Effector CD8-positive, alpha-beta T cell (primary cell): ENCODE measurements around the gene KRTAP5-6.
"Not testable (repeated sequence)": the region's sequence is repeated elsewhere in the genome, so short reads cannot be mapped to it uniquely, and the experiment has no call there.

Experiments
- DNase-seq: peaks from one replicate; lab custom pipeline; 2025; lab: John Stamatoyannopoulos, UW

Gene KRTAP5-6

GRCh38 chr11:1661454-1662269 lies 35.3 kb upstream of the KRTAP5-6 start:
- DNase-seq = not testable (repeated sequence)

GRCh38 chr11:1662699-1663283 lies 34.2 kb upstream of the KRTAP5-6 start:
- not testable (repeated sequence) for DNase-seq

GRCh38 chr11:1665313-1665712 lies 31.7 kb upstream of the KRTAP5-6 start:
- no peak for DNase-seq

- no peak for DNase-seq
Observed at GRCh38 chr11:1667121-1667850, 29.7 kb upstream of the KRTAP5-6 start.

DNA sequence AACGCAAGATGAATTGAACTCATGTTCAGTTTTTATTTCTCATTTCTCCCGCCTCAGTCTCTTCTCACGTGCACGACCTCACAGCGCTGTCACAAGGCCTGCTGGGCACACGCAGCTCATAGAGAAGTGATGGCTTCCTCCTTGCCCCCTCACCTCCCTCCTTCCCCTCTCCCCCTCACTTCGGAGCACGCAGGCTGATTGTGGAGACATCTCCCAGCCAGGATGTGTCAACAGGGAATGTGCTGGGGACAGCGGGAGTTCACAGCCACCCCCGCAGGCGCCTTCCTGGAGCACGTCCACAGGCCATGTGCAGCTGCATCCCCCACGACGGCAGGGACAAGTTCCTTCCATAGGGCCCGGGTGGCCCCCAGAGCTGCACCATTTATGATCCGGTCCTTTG lies 29.1 kb upstream of the KRTAP5-6 start:
- no peak for DNase-seq

DNA sequence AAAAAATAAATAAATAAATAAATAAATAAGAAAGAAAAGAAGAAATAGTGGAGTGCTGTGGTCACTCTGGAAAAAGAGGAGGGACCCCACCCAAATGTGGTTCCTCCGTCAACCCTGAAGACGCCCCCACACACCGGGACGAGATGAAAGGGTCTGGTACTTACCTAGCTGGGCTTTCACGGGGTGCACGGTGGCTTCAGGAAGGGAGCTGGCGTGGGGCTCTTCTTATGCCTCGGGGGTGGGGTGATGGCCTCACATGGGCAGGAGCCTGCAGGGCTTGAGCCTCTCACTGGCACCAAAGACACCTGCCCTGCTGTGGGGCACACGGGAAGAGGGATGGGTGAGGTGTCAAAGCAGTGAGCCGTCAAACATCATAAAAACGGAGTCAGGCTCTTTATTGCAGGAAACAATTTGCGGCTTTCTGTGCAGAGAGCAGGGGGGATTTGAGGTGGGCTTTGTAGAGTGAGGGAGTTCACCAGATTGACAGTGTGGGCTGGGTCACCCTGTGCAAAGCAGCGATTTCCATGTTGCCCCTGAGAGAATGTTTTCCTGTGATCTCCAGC lies 28.0 kb upstream of the KRTAP5-6 start:
- DNase-seq = no peak

DNA sequence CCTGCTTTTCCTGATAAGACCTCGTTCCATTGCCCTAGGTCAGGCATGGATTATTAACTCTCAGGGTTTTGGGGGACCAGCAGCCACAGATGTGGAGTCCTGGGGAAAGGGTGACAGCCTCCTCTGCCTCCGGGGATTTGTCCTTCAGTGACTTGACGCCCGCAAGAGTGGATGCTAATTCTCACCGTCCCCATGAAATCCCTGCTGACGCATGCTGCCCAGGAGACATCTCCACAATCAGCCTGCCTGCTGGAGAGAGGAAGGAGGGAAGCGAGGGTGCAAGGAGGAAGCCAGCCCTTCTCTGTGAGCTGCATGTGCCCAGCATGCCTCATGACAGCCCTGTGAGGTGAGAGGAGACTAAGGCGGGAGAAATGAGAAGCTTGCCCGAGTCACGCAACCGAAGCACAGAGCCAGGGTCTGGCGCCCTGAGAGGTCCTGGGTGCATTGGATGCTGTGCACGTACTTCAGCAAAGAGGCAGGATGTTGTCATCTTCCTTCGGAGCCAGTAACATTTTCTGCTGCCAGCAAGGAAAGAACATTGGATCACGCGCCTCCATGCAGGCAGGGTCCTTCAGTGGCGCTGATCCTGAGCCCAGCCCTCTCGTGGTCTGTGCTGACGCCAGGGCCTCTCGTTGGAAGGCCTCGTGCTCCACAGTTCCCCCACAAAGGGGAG lies 27.3 kb upstream of the KRTAP5-6 start:
- no peak for DNase-seq

- peak; percentile 9 for DNase-seq
Observed at GRCh38 chr11:1670457-1670856, 26.5 kb upstream of the KRTAP5-6 start.

- DNase-seq = no peak
Observed at GRCh38 chr11:1670905-1671371, 26.1 kb upstream of the KRTAP5-6 start.

DNA sequence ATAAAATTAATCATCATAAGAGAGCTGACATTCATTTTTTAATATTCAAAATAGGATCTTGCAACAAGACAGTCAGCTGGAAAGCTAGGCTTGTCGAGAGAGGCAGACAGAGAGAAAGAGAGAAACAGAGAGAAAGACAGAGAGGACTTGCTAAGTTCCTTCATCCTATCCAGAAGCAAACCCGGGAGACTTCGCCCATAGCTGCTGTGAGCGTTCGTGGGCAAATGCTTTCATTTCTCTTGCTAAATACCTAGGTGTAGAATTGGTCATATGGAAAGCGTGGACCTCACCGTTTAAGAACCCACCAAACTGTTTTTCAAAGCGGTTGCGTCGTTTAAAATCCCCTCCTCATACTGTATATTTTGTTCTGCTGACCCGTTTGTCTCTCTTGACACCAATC lies 25.3 kb upstream of the KRTAP5-6 start:
- DNase-seq = no peak

- DNase-seq = no peak
Observed at GRCh38 chr11:1672613-1673350, 24.2 kb upstream of the KRTAP5-6 start.

DNA sequence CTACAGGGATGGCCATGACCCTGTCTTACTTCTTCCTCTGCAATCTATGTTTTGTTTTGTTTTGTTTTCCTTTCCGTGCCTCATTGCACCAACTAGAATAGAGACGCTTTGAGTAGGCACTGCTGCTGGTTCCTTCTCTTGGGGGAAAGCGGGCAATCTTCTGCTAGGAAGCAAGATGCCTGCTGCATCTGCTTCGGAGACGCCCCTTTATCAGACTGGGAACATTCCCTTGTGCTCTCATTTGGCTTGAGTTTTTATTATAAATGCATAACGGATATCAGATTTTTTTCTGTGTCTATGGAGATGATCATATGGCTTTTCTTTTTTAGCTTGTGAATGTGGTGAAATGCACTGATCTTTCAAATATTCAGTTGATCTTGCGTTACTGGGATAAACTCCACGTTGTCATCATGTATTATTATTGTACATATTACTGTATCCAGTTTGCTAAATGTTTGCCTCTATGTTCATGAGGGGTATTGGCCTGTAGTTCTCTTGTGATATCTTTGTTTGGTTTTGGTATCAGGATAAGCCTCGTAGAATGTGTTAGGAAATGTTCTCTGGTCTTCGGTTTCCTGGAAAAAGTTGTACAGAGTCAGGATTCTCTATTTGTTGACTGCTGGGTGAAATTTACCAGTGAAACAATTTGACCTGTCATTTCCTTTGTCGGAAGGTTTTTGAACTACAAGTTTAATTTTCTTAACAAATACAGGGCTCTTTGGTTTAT lies 23.4 kb upstream of the KRTAP5-6 start:
- no peak for DNase-seq

DNA sequence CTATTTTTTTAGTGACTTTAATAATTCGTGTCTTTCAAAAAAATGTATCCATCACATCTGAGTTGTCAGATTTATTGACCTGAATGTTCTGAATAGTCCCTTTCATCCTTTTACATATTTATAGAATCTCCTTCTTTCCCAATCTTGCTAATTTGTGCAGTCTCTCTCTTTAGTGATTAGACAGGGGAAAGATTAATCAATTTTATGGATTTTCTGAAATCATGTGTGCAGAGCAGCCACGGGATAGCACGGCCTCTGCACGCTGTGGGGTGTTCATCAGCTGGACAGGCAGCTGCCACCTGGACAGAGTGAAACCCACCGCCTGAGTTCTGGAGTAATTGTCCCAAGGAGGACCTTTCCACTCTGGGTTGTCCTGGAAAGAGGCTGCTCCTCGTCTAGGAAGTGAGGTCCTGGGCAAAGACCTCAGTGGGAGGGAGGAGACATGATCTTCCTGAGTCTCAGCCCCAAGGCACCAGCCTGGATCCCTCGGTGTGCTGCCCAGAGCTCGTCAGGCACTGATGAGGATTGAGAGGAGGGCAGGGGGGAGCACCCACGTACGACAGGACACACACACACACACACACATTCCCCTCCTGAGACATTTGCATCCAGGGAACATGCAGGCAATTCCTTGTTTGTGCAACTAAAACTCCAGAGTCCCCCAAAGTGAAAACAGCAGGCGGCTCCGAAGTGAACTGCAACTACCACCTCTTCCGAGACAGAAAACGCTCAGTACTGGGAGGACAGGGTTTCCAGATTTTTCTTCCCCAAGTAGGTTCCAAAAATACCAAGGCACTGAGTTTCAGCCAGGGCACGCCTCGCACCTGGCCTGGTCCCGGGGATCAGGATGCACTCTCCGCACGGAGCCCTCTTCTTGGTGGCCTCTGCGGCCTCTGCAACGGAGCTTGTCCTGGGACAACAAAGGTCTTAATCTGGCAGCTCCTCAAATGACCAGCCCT lies 22.5 kb upstream of the KRTAP5-6 start:
- no peak for DNase-seq

GRCh38 chr11:1675536-1676228 lies 21.3 kb upstream of the KRTAP5-6 start:
- no peak for DNase-seq

DNA sequence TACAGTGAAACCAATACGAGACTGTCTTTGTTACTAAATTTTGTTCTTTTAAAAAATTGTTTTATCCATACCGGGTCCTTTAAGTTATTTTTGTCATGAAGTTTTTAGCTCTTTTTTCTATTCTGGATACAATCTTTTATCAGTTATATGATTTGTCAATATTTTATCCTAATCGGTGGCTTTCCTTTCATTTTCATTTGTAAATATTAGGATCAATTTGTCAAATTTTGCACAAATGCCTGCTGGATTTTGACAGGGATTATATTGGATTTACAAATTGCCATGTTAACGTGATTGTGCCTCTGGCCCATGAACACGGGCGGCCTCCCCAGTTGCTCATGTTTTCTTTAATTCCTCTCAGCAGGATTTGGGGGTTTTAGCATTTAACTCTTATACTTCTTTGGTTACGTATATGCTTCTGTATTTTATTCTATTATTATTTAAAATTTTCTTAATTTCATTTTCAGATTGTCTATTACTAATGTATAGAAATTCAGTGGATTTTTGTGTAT lies 20.7 kb upstream of the KRTAP5-6 start:
- DNase-seq = no peak

GRCh38 chr11:1679881-1680280 lies 17.1 kb upstream of the KRTAP5-6 start:
- no peak for DNase-seq

DNA sequence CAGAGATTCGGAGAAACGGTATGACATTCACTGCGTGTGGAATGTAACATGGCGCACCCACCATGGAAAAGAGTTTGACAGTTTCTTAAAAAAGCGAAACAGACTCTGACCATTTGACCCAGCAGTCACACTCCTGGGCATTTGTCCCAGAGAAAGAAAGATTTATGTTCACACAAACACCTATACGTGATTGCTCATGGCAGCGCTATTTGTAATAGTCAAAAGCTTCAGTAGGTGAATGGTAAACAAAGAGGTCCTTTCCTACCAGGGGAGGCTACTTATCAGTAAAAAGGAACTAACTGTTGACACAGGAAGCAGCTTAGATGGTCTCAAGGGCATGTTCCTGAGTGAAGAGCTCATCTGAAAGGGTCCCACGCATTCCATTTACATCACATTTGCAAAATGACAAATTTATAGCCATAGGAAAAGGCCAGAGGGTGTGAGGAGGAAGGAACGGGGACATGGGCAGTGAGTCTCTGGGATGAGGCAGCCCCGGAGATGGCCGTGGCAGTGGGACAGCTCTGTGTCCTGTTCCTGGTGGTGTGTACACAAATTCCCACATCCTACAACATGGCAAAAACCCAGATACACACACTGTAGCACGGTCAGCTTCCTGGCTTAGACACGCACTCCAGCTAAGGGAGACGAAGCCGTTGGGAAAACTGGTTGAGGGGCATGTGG lies 14.6 kb upstream of the KRTAP5-6 start:
- DNase-seq = no peak

DNA sequence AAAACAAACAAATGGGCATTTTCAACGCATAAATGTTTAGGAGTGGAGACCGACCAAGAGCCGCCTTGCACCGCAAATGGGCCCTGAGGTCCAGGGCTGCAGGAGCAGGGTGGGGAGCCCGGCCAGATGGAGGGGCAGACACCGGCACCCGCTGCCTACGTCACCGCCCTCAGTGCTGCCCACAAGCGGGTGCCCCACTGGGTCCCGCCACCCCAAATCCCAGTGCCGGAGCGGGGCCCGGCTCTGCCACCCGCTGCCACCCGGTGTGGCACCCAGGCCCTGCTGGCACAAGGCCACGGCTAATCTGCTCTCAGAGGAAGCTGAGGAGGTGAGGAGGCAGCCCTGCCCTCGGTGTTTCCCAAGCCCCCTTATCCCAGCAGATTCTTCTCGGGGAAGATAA lies 13.8 kb upstream of the KRTAP5-6 start:
- DNase-seq = not testable (repeated sequence)
